ENCODE measurements around the gene AZI2.

The AZI2 gene

GRCh38 chr3:28347374-28348264 lies 1.0 kb downstream of the AZI2 start:
- TF ChIP-seq, protein P1, sequence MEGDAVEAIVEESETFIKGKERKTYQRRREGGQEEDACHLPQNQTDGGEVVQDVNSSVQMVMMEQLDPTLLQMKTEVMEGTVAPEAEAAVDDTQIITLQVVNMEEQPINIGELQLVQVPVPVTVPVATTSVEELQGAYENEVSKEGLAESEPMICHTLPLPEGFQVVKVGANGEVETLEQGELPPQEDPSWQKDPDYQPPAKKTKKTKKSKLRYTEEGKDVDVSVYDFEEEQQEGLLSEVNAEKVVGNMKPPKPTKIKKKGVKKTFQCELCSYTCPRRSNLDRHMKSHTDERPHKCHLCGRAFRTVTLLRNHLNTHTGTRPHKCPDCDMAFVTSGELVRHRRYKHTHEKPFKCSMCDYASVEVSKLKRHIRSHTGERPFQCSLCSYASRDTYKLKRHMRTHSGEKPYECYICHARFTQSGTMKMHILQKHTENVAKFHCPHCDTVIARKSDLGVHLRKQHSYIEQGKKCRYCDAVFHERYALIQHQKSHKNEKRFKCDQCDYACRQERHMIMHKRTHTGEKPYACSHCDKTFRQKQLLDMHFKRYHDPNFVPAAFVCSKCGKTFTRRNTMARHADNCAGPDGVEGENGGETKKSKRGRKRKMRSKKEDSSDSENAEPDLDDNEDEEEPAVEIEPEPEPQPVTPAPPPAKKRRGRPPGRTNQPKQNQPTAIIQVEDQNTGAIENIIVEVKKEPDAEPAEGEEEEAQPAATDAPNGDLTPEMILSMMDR (IDR thresholded peaks at IDR 0.05; ENCODE audit: insufficient read depth, low read depth, low read length, missing control alignments) = no peak
- DNase-seq (ENCODE audit: low read depth) = no peak
- peak overlapping the region; percentile 95 for H3K4me3 ChIP-seq (ENCODE audit: low read depth, low read length)

- TF ChIP-seq, protein P1 (IDR thresholded peaks at IDR 0.05; ENCODE audit: insufficient read depth, low read depth, low read length, missing control alignments) = no peak
- no peak for DNase-seq (ENCODE audit: low read depth)
- H3K4me3 ChIP-seq (ENCODE audit: low read depth, low read length) = no peak overlapping the region
Observed at GRCh38 chr3:28345690-28346089, 2.9 kb downstream of the AZI2 start.

DNA sequence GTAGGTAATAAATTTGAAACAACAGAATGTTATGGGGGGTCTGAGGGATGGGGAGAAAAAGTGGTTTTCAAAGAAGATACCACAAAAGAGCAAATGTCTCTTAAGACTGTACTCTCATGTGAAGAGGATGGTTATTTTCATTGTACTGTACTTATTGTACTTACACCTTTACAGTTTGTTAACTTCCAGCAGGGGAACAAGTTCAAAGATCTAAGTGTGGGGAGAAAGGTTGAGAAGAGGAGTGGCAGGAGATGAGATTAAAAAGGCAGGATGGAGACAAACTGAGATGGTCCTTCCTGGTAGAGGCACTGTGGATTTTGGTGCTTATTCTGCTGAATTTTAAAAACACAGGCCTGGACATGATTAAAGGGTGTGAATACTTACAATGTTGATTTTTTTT lies 5.5 kb downstream of the AZI2 start:
- no peak overlapping the region for H3K4me3 ChIP-seq (ENCODE audit: low read depth, low read length)
- DNase-seq (ENCODE audit: low read depth) = no peak
- TF ChIP-seq, protein P1 (IDR thresholded peaks at IDR 0.05; ENCODE audit: insufficient read depth, low read depth, low read length, missing control alignments) = no peak

- DNase-seq (ENCODE audit: low read depth) = no peak
- TF ChIP-seq, protein P1 (IDR thresholded peaks at IDR 0.05; ENCODE audit: insufficient read depth, low read depth, low read length, missing control alignments) = no peak
- H3K4me3 ChIP-seq (ENCODE audit: low read depth, low read length) = no peak overlapping the region
Observed at GRCh38 chr3:28337230-28337629, 11.4 kb downstream of the AZI2 start.

DNA sequence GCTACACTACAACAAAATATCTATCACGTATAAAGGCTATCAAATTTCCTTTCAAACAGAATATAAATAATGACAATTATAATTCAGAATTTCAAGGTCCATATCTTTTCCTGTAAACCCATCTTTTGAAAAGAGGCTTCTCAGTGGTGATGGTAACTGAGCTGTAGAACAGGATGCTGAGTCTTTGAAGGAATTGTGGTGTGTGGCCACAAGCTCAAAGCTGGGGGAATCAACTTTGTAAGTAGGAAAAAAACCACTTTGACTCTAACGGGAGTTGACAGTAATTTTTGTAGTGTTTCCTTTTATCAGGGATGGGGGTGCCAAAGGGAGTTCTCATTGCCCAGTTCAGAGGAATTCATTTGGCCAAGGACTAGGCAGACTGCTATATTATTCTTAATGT lies 13.4 kb downstream of the AZI2 start:
- TF ChIP-seq, protein P1 (IDR thresholded peaks at IDR 0.05; ENCODE audit: insufficient read depth, low read depth, low read length, missing control alignments) = no peak
- DNase-seq (ENCODE audit: low read depth) = no peak
- H3K4me3 ChIP-seq (ENCODE audit: low read depth, low read length) = no peak overlapping the region

DNA sequence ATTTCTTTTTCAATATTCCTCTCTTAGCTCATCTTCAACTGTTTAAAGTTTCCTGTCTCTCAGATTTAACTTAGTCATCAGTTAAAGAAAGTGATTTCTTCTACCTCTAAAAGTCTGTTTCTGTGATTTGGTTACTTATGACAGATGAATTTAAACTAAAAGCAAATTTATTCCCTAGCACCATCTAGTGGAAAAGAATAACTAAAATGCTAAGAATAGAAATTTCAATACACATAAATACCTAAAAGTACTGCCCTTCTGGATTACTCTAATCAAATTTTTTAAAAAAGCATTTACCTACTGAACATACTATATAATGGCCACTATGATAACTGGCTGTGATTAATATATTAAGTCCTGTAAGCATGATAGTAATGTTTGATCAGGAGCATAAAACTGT lies 14.1 kb downstream of the AZI2 start:
- no peak overlapping the region for H3K4me3 ChIP-seq (ENCODE audit: low read depth, low read length)
- no peak for DNase-seq (ENCODE audit: low read depth)
- TF ChIP-seq, protein P1 (IDR thresholded peaks at IDR 0.05; ENCODE audit: insufficient read depth, low read depth, low read length, missing control alignments) = no peak
